Measurements from ENCODE around the gene BRI3.
"Not testable (repeated sequence)": the region's sequence is repeated elsewhere in the genome, so short reads cannot be mapped to it uniquely, and the experiment has no call there.

Gene BRI3

GRCh38 chr7:98315318-98315993 is 34.0 kb downstream of the BRI3 start:
- DNase-seq: no peak

GRCh38 chr7:98315994-98316527 is 34.6 kb downstream of the BRI3 start:
- not testable (repeated sequence) for DNase-seq

DNA sequence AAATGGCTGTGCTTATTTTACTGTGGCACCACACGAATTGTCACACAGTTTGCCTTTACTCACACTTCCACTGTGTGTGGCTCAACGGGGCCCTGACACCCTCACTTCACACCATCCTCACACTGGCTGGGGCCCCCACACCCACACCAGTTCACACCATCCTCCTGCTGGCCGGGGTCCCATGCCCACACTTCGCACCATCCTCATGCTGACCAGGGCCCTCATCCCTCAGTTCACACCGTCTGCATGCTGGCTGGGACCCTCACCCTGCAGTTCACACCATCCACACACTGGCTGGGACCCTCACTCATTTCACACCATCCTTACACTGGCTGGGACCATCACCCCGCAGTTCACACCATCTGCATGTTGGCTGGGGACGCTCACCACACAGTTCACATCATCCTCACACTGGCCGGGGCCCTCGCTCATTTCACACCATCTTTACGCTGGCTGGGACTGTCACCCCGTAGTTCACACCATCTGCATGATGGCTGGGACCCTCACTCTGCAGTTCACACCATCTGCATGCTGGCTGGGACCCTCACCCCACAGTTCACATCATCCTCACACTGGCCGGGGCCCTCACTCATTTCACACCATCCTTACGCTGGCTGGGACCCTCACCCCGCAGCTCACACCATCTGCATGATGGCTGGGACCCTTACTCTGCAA is 36.0 kb downstream of the BRI3 start:
- no peak for DNase-seq

- no peak for DNase-seq
These were observed 37.7 kb downstream of the BRI3 start for GRCh38 chr7:98319176-98319575.

DNA sequence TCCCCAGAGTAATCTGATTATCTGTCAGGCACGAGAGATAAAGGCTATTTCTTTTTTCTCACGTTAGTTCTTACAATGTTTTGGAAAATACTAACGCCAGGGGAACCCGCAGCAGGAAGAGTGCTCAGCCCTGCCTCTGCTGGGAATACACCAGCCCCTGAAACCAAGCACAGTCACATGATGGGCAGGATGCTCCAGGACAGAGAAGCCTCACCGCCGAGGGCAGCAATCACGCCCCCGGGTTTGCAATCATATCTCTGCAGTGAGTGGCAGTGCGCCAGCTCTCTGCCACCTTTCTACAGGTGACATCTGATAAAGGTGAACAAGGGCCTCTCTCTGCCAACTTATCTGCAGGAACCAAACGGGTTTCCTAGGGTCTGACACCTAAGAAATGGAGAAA is 39.8 kb downstream of the BRI3 start:
- DNase-seq: no peak

- DNase-seq: no peak
These were observed 41.1 kb downstream of the BRI3 start for GRCh38 chr7:98322331-98323270.

- DNase-seq: no peak
These were observed 42.3 kb downstream of the BRI3 start for GRCh38 chr7:98323597-98324322.

DNA sequence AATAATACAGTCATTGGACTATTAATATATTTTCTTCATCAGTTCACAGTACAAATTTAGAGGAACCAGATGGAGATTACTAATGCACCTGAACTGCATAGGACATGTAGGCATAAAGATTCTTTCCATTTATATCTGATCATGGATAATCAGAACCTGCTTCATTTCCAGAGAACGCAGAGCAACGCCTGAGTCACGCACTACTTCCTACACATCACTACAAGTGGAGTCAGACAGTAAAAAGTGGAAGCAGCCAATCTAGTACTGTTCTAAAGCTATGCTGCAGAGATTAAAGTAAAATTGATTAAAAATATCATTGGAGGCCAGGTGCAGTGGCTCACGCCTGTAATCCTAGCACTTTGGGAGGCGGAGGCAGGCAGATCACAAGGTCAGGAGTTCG is 43.3 kb downstream of the BRI3 start:
- DNase-seq: no peak

- no peak for DNase-seq
These were observed 47.8 kb downstream of the BRI3 start for GRCh38 chr7:98329100-98329790.

- DNase-seq: no peak
These were observed 48.4 kb downstream of the BRI3 start for GRCh38 chr7:98329791-98330373.

DNA sequence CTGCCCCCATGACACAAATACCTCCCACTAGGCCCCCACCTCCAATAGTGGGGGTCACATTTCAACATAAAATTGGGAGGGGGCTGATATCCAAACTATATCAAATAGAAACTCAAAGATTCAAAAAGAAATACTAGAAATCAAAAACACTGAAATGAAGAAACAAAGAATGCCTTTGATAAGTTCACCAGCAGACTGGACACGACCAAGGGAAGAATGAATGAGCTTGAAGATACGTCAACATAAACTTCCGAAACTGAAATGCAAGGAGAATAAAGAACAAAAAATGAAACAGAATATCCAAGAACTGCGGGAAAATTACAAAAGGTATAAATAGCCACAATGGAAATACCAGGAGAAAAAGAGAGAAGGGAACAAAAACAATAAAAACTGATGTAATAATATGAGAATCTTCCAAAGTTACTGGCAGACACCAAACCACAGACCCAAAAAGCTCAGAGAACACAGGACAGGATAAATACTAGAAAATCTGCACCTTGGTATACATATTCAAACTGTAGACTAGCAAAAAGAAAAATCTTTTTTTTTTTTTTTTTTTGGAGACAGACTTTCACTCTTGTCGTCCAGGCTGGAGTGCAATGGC is 49.5 kb downstream of the BRI3 start:
- no peak for DNase-seq

DNA sequence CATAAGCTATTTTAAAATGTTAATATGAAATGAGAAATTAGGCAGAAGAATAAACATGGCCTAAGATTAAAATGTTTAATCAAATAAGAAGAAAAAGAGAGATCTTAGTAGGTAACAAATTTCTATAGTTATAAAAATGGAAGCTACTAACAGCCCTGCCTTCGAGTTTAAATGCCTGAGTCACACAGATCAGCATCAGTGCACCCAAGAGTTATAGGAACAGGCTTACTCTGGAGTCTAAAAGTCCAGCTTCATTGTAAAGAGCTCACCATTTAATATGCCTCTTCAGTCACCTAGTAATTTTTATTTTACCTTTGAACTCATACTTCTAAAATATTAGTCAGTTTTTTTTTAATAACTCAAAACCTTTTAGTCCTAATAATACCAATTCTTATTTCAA is 52.6 kb downstream of the BRI3 start:
- no peak for DNase-seq

- no peak for DNase-seq
These were observed 54.0 kb downstream of the BRI3 start for GRCh38 chr7:98335411-98335977.

DNA sequence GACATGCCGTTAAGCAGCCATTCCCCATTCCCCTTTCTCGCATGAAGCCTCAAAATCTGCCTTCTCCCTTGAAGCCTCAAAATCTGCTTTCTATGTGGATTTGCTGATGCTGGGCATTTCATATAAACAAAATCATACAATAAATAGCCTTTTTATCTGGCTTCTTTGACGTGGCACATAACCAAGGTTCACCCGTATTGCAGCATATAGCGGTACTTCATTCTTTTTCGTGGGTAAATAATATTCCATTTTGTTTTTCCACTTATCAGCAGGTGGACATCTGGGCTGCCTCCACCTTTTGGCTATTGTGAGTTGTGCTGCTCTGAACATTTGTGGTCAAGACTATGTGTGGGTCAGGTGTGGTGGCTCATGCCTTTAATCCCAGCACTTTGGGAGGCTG is 57.0 kb downstream of the BRI3 start:
- no peak for DNase-seq

DNA sequence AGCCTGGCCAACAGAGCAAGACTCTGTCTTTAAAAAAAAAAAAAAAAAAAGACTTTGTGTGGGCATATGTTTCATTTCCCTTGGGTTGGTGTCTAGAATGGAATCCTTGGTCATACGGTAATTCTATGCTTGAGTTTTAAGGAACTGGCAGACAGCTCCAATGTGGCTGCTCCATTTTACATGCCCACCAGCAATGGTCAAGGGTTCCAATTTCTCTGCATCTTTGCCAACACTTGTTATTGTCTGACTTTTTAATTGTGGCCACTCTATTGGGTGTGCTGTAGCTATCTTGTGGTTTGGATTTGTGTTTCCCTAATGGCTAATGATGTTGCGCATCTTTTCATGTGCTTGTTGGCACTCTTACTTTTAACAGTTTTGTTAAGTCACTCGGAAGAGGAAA is 57.6 kb downstream of the BRI3 start:
- DNase-seq: no peak

DNA sequence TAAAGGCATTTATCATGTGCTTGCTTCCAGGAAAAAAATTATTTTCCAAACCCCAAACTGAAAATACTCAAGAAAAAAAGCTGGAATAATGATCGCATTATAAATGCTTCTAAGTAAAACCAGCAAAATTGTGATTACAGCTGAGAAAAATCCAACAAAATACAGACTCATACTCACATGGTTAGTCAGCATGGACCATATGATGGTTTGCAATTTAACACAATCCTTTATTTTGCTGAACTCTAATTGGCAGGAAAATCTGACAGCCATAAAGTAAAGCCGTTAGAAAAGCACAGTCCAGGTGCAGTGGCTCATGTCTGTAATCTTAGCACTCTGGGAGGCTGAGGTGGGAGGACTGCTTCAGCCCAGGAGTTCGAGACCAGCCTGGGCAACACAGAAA is 59.6 kb downstream of the BRI3 start:
- no peak for DNase-seq
